GM12878 (cell line): ENCODE measurements around the gene ERCC2. TPM values are rescaled to one million over a fixed set of nuclear protein-coding genes. Genes with fewer than 3 reads are reported as not detected.
A peak's percentile ranks its signal among the peaks of the same experiment; 100 is the strongest.

ENCODE experiments used
- CREB1 ChIP-seq: IDR thresholded peaks from 2 replicates; pipeline ENCODE4 v1.6.1; 2012; ENCODE audit warnings: low read depth, mild to moderate bottlenecking, inconsistent platforms
- EP300 ChIP-seq, 2 experiments: fragments of 150-350 bp in 1 of 2; IDR thresholded peaks; 2 replicates each; pipeline ENCODE4 v1.6.1; 2011 to 2012; ENCODE audit warnings: low read depth in 2 of 2, low read length in 2 of 2, borderline replicate concordance in 1 of 2, improper control_type of control experiment in 1 of 2, inconsistent platforms in 1 of 2; ENCODE audit not compliant: control insufficient read depth in 1 of 2
- FOS ChIP-seq: IDR thresholded peaks from 3 replicates; pipeline ENCODE4 v1.6.1; 2011; ENCODE audit warnings: borderline replicate concordance; ENCODE audit not compliant: insufficient read length; ENCODE audit errors: extremely low read depth
- FOXM1 ChIP-seq: IDR thresholded peaks from 2 replicates; pipeline ENCODE4 v1.6.1; 2012; ENCODE audit warnings: low read depth, mild to moderate bottlenecking, inconsistent platforms, low read length, moderate library complexity
- GABPA ChIP-seq: IDR thresholded peaks from 2 replicates; pipeline ENCODE4 v1.6.1; 2014; ENCODE audit warnings: antibody characterized with exemption, low read depth, mild to moderate bottlenecking, inconsistent platforms
- IKZF2 ChIP-seq, 2 experiments: fragments of 450-650 bp; IDR thresholded peaks; 2 replicates each; pipeline ENCODE4 v1.6.1; 2017; ENCODE audit warnings: mild to moderate bottlenecking in 2 of 2, moderate library complexity in 2 of 2
- MTA3 ChIP-seq: IDR thresholded peaks from 2 replicates; pipeline ENCODE4 v1.6.1; 2012; ENCODE audit warnings: low read length, inconsistent platforms, borderline replicate concordance
- NR2C2 ChIP-seq: IDR thresholded peaks from 2 replicates; pipeline ENCODE4 v1.6.1; 2011; ENCODE audit warnings: borderline replicate concordance, low read depth; ENCODE audit not compliant: control insufficient read depth, insufficient read length
- NR2F1 ChIP-seq: fragments of 450-650 bp; conservative IDR thresholded peaks from 2 replicates; pipeline ENCODE4 v1.6.1; 2017; ENCODE audit warnings: mild to moderate bottlenecking
- NRF1 ChIP-seq: conservative IDR thresholded peaks from 2 replicates; pipeline ENCODE4 v1.6.1; 2011; ENCODE audit warnings: mild to moderate bottlenecking, low read depth, low read length, improper control_type of control experiment
- RAD51 ChIP-seq: fragments of 450-650 bp; IDR thresholded peaks from 2 replicates; pipeline ENCODE4 v1.6.1; 2016; ENCODE audit warnings: moderate library complexity, mild to moderate bottlenecking, inconsistent platforms
- RELA ChIP-seq: fragments of 450-650 bp; IDR thresholded peaks from 2 replicates; pipeline ENCODE4 v1.8.0; 2014; ENCODE audit warnings: borderline replicate concordance; ENCODE audit not compliant: partially characterized antibody
- SMARCA5 ChIP-seq: fragments of 450-650 bp; IDR thresholded peaks from 2 replicates; pipeline ENCODE4 v1.6.1; 2017; ENCODE audit warnings: mild to moderate bottlenecking
- SP1 ChIP-seq: IDR thresholded peaks from one replicate; pipeline ENCODE4 v1.6.1; 2011; ENCODE audit warnings: low read depth, low read length
- TAF1 ChIP-seq: IDR thresholded peaks from 2 replicates; pipeline ENCODE4 v1.6.1; 2011; ENCODE audit warnings: mild to moderate bottlenecking, low read depth, low read length, borderline replicate concordance
- TARDBP ChIP-seq: IDR thresholded peaks from 2 replicates; pipeline ENCODE4 v1.6.1; 2016; ENCODE audit warnings: borderline replicate concordance
- TBL1XR1 ChIP-seq: IDR thresholded peaks from 2 replicates; pipeline ENCODE4 v1.6.1; 2012; ENCODE audit warnings: low read depth, low read length, improper control_type of control experiment
- YBX1 ChIP-seq: fragments of 450-650 bp; IDR thresholded peaks from 2 replicates; pipeline ENCODE4 v1.6.1; 2016; ENCODE audit warnings: antibody characterized with exemption
- YY1 ChIP-seq: IDR thresholded peaks from 2 replicates; pipeline ENCODE4 v1.6.1; 2011; ENCODE audit warnings: low read depth, mild to moderate bottlenecking, low read length
- ZNF24 ChIP-seq: fragments of 450-650 bp; IDR thresholded peaks from 2 replicates; pipeline ENCODE4 v1.6.1; 2017; ENCODE audit warnings: antibody characterized with exemption, mild to moderate bottlenecking
- ZSCAN29 ChIP-seq: fragments of 450-650 bp; IDR thresholded peaks from 2 replicates; pipeline ENCODE4 v1.6.1; 2017; ENCODE audit warnings: mild to moderate bottlenecking, moderate library complexity
- polyA plus RNA-seq, 11 experiments: library from polyadenylated mRNA; depleted of rRNA in 4 of 11; unstranded in 6 of 11; stranded (reverse) in 5 of 11; fragments of >200 nt; fragmentation: Nextera tagmentation in 4 of 11; fragmentation: Illumina TruSeq in 1 of 11; extraction: Ambion mirVana in 4 of 11; extraction: Trizol in 1 of 11; gene quantifications; 1 replicate in 1 of 11; 2 replicates in 10 of 11; pipeline versions ENCODE4 v1.2.1 to v1.2.3, GENCODE V29; 2011 to 2016; ENCODE audit warnings: inconsistent platforms in 2 of 11, missing spikeins in 2 of 11, low read depth in 1 of 11
- total RNA-seq, 4 experiments: library from RNA; depleted of rRNA in 3 of 4; stranded (reverse); fragments of >200 nt in 3 of 4; fragmentation: Illumina TruSeq in 1 of 4; extraction: Trizol in 1 of 4; gene quantifications; 2 replicates each; pipeline versions ENCODE4 v1.2.1 to v1.2.3, GENCODE V29; 2013 to 2021
- TF ChIP-seq, protein P1 (sequence below): fragments of 150-350 bp; IDR thresholded peaks from 2 replicates; pipeline ENCODE4 v1.6.1; 2016; ENCODE audit warnings: low read depth, low read length
- TF ChIP-seq, protein P2 (sequence below): fragments of 450-650 bp; formaldehyde crosslinking; IDR thresholded peaks from 2 replicates; pipeline ENCODE4 v1.5.0; 2022; ENCODE audit warnings: mild to moderate bottlenecking, missing genetic modification characterization
- TF ChIP-seq, protein P3 (sequence below): IDR thresholded peaks from 2 replicates; pipeline ENCODE4 v1.6.1; 2011; ENCODE audit warnings: borderline replicate concordance, low read depth, mild to moderate bottlenecking, moderate library complexity, low read length; ENCODE audit not compliant: insufficient read depth, poor library complexity, severe bottlenecking

The ERCC2 gene
- total and polyA plus RNA-seq, 10 of the 15 experiments (the other 5 are each of a cell fraction or from before 2014, with no cell fraction given) = 1.3 to 40.1 (median 15.6) TPM

DNA sequence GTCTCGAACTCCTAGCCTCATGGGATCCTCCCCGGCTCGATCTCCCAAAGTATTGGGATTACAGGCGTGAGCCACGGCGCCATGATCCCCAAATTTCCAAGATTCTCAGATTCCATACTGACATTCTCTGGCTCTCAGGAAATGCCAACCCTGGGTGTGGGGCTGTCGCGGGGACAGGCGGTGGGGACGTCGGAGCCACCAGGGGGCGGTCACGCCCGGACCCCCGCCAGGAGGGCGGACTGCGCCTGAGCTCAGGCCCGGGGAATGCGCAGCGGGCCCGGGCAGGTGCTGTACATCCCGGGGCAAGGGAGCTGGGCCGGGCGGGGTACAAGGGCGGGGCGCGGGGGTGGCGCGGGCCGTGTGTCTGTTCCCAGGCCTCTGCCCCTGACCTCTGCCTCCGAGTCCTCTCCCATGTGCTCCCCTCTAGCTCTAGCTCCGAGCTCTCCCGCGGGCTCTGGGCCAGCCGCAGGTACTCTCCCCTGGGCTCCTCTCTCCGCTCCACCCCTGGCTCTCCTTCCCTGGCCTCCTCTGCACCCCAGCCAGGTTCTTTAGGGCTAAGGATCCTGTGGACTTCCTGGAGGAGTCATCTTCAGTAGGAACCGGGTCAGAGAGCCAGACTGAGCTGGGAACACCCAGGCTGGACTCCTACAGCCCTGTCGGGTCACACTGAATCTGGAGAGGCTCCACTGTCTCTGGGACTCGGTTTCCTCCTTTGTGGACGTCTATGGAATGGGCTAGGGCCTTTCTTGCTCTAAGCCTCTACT is 32.1 kb upstream of the ERCC2 start (continued):
- TF ChIP-seq, protein P1, sequence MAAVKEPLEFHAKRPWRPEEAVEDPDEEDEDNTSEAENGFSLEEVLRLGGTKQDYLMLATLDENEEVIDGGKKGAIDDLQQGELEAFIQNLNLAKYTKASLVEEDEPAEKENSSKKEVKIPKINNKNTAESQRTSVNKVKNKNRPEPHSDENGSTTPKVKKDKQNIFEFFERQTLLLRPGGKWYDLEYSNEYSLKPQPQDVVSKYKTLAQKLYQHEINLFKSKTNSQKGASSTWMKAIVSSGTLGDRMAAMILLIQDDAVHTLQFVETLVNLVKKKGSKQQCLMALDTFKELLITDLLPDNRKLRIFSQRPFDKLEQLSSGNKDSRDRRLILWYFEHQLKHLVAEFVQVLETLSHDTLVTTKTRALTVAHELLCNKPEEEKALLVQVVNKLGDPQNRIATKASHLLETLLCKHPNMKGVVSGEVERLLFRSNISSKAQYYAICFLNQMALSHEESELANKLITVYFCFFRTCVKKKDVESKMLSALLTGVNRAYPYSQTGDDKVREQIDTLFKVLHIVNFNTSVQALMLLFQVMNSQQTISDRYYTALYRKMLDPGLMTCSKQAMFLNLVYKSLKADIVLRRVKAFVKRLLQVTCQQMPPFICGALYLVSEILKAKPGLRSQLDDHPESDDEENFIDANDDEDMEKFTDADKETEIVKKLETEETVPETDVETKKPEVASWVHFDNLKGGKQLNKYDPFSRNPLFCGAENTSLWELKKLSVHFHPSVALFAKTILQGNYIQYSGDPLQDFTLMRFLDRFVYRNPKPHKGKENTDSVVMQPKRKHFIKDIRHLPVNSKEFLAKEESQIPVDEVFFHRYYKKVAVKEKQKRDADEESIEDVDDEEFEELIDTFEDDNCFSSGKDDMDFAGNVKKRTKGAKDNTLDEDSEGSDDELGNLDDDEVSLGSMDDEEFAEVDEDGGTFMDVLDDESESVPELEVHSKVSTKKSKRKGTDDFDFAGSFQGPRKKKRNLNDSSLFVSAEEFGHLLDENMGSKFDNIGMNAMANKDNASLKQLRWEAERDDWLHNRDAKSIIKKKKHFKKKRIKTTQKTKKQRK = no peak
- TF ChIP-seq RAD51 = no peak
- no peak for TF ChIP-seq FOXM1
- TF ChIP-seq SP1 = no peak
- no peak for TF ChIP-seq RELA
- TF ChIP-seq YBX1 = no peak
- TF ChIP-seq, protein P2, sequence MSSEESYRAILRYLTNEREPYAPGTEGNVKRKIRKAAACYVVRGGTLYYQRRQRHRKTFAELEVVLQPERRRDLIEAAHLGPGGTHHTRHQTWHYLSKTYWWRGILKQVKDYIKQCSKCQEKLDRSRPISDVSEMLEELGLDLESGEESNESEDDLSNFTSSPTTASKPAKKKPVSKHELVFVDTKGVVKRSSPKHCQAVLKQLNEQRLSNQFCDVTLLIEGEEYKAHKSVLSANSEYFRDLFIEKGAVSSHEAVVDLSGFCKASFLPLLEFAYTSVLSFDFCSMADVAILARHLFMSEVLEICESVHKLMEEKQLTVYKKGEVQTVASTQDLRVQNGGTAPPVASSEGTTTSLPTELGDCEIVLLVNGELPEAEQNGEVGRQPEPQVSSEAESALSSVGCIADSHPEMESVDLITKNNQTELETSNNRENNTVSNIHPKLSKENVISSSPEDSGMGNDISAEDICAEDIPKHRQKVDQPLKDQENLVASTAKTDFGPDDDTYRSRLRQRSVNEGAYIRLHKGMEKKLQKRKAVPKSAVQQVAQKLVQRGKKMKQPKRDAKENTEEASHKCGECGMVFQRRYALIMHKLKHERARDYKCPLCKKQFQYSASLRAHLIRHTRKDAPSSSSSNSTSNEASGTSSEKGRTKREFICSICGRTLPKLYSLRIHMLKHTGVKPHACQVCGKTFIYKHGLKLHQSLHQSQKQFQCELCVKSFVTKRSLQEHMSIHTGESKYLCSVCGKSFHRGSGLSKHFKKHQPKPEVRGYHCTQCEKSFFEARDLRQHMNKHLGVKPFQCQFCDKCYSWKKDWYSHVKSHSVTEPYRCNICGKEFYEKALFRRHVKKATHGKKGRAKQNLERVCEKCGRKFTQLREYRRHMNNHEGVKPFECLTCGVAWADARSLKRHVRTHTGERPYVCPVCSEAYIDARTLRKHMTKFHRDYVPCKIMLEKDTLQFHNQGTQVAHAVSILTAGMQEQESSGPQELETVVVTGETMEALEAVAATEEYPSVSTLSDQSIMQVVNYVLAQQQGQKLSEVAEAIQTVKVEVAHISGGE = no peak
- TF ChIP-seq TAF1 = no peak
- no peak for TF ChIP-seq ZNF24
- TF ChIP-seq TARDBP = no peak
- TF ChIP-seq CREB1 = no peak
- TF ChIP-seq FOS = no peak
- TF ChIP-seq, protein P3, sequence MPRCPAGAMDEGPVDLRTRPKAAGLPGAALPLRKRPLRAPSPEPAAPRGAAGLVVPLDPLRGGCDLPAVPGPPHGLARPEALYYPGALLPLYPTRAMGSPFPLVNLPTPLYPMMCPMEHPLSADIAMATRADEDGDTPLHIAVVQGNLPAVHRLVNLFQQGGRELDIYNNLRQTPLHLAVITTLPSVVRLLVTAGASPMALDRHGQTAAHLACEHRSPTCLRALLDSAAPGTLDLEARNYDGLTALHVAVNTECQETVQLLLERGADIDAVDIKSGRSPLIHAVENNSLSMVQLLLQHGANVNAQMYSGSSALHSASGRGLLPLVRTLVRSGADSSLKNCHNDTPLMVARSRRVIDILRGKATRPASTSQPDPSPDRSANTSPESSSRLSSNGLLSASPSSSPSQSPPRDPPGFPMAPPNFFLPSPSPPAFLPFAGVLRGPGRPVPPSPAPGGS = no peak
- TF ChIP-seq GABPA = no peak
- no peak for TF ChIP-seq EP300 (IDR thresholded peaks at IDR 0.05; ENCODE audit: borderline replicate concordance in 1 of 2, control insufficient read depth in 1 of 2, low read depth in 2 of 2, low read length in 2 of 2)
- TF ChIP-seq YY1 = no peak
- TF ChIP-seq MTA3 = no peak
- no peak for TF ChIP-seq TBL1XR1
- 0 out of 4 replicates have a peak, but pooled peaks of 1 of the 2 experiments have one; percentile 18 for TF ChIP-seq IKZF2 (IDR thresholded peaks at IDR 0.05)
- no peak for TF ChIP-seq SMARCA5
- no peak for TF ChIP-seq ZSCAN29
- TF ChIP-seq NR2C2 = no peak
- no peak for TF ChIP-seq NR2F1
- TF ChIP-seq NRF1 = no peak
